ENCODE measurements around the gene PDCD1LG2.

GRCh38 chr9:5510360-5510931, at the start of gene PDCD1LG2:
- TF ChIP-seq POLR2AphosphoS5 (IDR thresholded peaks at IDR 0.05) (no peak), POLR2A (IDR thresholded peaks at IDR 0.05) (no peak)
- TF ChIP-seq, protein P1, sequence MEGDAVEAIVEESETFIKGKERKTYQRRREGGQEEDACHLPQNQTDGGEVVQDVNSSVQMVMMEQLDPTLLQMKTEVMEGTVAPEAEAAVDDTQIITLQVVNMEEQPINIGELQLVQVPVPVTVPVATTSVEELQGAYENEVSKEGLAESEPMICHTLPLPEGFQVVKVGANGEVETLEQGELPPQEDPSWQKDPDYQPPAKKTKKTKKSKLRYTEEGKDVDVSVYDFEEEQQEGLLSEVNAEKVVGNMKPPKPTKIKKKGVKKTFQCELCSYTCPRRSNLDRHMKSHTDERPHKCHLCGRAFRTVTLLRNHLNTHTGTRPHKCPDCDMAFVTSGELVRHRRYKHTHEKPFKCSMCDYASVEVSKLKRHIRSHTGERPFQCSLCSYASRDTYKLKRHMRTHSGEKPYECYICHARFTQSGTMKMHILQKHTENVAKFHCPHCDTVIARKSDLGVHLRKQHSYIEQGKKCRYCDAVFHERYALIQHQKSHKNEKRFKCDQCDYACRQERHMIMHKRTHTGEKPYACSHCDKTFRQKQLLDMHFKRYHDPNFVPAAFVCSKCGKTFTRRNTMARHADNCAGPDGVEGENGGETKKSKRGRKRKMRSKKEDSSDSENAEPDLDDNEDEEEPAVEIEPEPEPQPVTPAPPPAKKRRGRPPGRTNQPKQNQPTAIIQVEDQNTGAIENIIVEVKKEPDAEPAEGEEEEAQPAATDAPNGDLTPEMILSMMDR (IDR thresholded peaks at IDR 0.05): no peak

Data from stomach (tissue), 4 donors.